DOHH2 (cell line): ENCODE results near the gene SHISA5.

Experiments used
- H3F3A ChIP-seq: fragments of 200-600 bp; sonication (generic), shearing (Covaris generic); 2 replicates; pipeline ENCODE4 v1.6.0; 2016; ENCODE audit warnings: antibody characterized with exemption, mild to moderate bottlenecking; ENCODE audit not compliant: control insufficient read depth, insufficient read depth
- H3K27ac ChIP-seq: fragments of 200-600 bp; sonication (generic); 2 replicates; pipeline ENCODE4 v1.5.1; 2014; ENCODE audit warnings: low read depth, mild to moderate bottlenecking, low read length, moderate library complexity
- H3K27me3 ChIP-seq: fragments of 200-600 bp; sonication (generic); 2 replicates; pipeline ENCODE4 v1.6.1; 2014; ENCODE audit warnings: mild to moderate bottlenecking, low read length, mixed read lengths; ENCODE audit not compliant: control insufficient read depth
- H3K36me3 ChIP-seq: fragments of 200-600 bp; sonication (generic); 2 replicates; pipeline ENCODE4 v1.6.1; 2014; ENCODE audit warnings: mild to moderate bottlenecking, low read length, moderate library complexity, mixed read lengths; ENCODE audit not compliant: control insufficient read depth
- H3K4me1 ChIP-seq: fragments of 200-600 bp; sonication (generic); 2 replicates; pipeline ENCODE4 v1.6.1; 2014; ENCODE audit warnings: mild to moderate bottlenecking, low read length, mixed read lengths; ENCODE audit not compliant: control insufficient read depth
- H3K4me2 ChIP-seq: fragments of 200-600 bp; sonication (generic); 2 replicates; pipeline ENCODE4 v1.6.0; 2014; ENCODE audit warnings: mild to moderate bottlenecking, low read length, moderate library complexity
- H3K4me3 ChIP-seq: fragments of 200-600 bp; sonication (generic); 2 replicates; pipeline ENCODE4 v1.5.1; 2014; ENCODE audit warnings: mild to moderate bottlenecking, low read length, mixed read lengths
- H3K79me2 ChIP-seq: fragments of 200-600 bp; sonication (generic); 2 replicates; pipeline ENCODE4 v1.6.1; 2014; ENCODE audit warnings: mild to moderate bottlenecking, low read length, mixed read lengths; ENCODE audit not compliant: control insufficient read depth
- H3K9me2 ChIP-seq: fragments of 200-600 bp; sonication (generic); replicated peaks from 2 replicates; pipeline ENCODE4 v1.6.1; 2014; ENCODE audit warnings: mild to moderate bottlenecking, low read length, mixed read lengths; ENCODE audit not compliant: control insufficient read depth
- H3K9me3 ChIP-seq: fragments of 200-600 bp; sonication (generic); 2 replicates; pipeline ENCODE4 v1.6.1; 2014; ENCODE audit warnings: antibody characterized with exemption, low read length, mixed read lengths; ENCODE audit not compliant: control insufficient read depth, insufficient read depth
- H4K20me1 ChIP-seq: fragments of 200-600 bp; sonication (generic); 2 replicates; pipeline ENCODE4 v1.6.0; 2014; ENCODE audit warnings: low read depth, mild to moderate bottlenecking, antibody characterized with exemption, low read length, moderate library complexity; ENCODE audit not compliant: control insufficient read depth, insufficient read depth
- CTCF ChIP-seq: fragments of 200-600 bp; sonication (generic); IDR thresholded peaks from one replicate; pipeline ENCODE4 v1.5.1; 2014; ENCODE audit warnings: antibody characterized with exemption, mild to moderate bottlenecking, low read depth, low read length; ENCODE audit not compliant: poor library complexity, severe bottlenecking
- EZH2phosphoT487 ChIP-seq: fragments of 200-600 bp; sonication (generic); IDR thresholded peaks from 2 replicates; pipeline ENCODE4 v1.6.1; 2017; ENCODE audit warnings: borderline replicate concordance, mild to moderate bottlenecking, antibody characterized with exemption, low read length, moderate library complexity, mixed read lengths

Gene SHISA5

GRCh38 chr3:48439820-48440589, 64.0 kb downstream of the SHISA5 start, which contains the start of the genes CCDC51 and TMA7:
TSS of gene CCDC51 (minus strand) at chr3:48440119. CDS start at chr3:48435128, 4,991 bp downstream.
TSS of gene TMA7 (plus strand) at chr3:48440257. CDS start at chr3:48440297, 40 bp downstream.
- peaks cover 30% of the 10 kb centered on the region for H3F3A ChIP-seq
- peaks cover 47% of the 10 kb centered on the region for H3K36me3 ChIP-seq
- H3K4me2 ChIP-seq: peak within 1 kb of the TSS; percentile 79
- H3K4me1 ChIP-seq: peaks cover 43% of the 10 kb centered on the region
- peaks cover 65% of the 10 kb centered on the region for H3K79me2 ChIP-seq
- TF ChIP-seq CTCF (peak; percentile 23), EZH2phosphoT487 (no peak)
- H3K9me2 ChIP-seq: no peaks in the 10 kb centered on the region
- no peaks in the 10 kb centered on the region for H3K27me3 ChIP-seq
- H3K4me3 ChIP-seq: peak within 1 kb of the TSS; percentile 99
- peak within 1 kb of the TSS; percentile 75 for H3K27ac ChIP-seq
- H3K9me3 ChIP-seq: no peaks in the 10 kb centered on the region
- peaks cover 7% of the 10 kb centered on the region for H4K20me1 ChIP-seq

GRCh38 chr3:48437812-48438211, 66.2 kb downstream of the SHISA5 start:
- H4K20me1 ChIP-seq: peaks cover 7% of the 10 kb centered on the region
- H3K9me3 ChIP-seq: no peaks in the 10 kb centered on the region
- no peaks in the 10 kb centered on the region for H3K9me2 ChIP-seq
- peaks cover 17% of the 10 kb centered on the region for H3F3A ChIP-seq
- H3K4me3 ChIP-seq: no peak overlapping the region
- no peak overlapping the region for H3K4me2 ChIP-seq
- peaks cover 43% of the 10 kb centered on the region for H3K4me1 ChIP-seq
- no peak for TF ChIP-seq EZH2phosphoT487
- no peak for TF ChIP-seq CTCF
- no peaks in the 10 kb centered on the region for H3K27me3 ChIP-seq
- H3K36me3 ChIP-seq: peaks cover 50% of the 10 kb centered on the region
- H3K27ac ChIP-seq: no peak overlapping the region
- H3K79me2 ChIP-seq: peaks cover 61% of the 10 kb centered on the region

- H3K27me3 ChIP-seq: no peaks in the 10 kb centered on the region
- H4K20me1 ChIP-seq: peaks cover 6% of the 10 kb centered on the region
- TF ChIP-seq CTCF (no peak), EZH2phosphoT487 (no peak)
- H3K36me3 ChIP-seq: peaks cover 51% of the 10 kb centered on the region
- no peak overlapping the region for H3K4me3 ChIP-seq
- peaks cover 10% of the 10 kb centered on the region for H3F3A ChIP-seq
- no peak overlapping the region for H3K27ac ChIP-seq
- peaks cover 52% of the 10 kb centered on the region for H3K79me2 ChIP-seq
- no peaks in the 10 kb centered on the region for H3K9me3 ChIP-seq
- no peaks in the 10 kb centered on the region for H3K9me2 ChIP-seq
- H3K4me2 ChIP-seq: no peak overlapping the region; the same call in 1 of the 2 replicates
- H3K4me1 ChIP-seq: peaks cover 41% of the 10 kb centered on the region
Observed at GRCh38 chr3:48436855-48437254, 67.1 kb downstream of the SHISA5 start.
